SU-DHL-6 (cell line): ENCODE data around the gene CST8.

Experiments
- CTCF ChIP-seq: fragments of 200-600 bp; sonication (generic); IDR thresholded peaks from one replicate; pipeline ENCODE4 v1.5.1; 2017; ENCODE audit warnings: antibody characterized with exemption, mild to moderate bottlenecking, low read length, moderate library complexity; ENCODE audit not compliant: insufficient read depth, poor library complexity, severe bottlenecking
- EZH2phosphoT487 ChIP-seq: fragments of 200-600 bp; sonication (generic), shearing (Covaris generic); conservative IDR thresholded peaks from 2 replicates; pipeline ENCODE4 v1.6.1; 2018; ENCODE audit warnings: mild to moderate bottlenecking, antibody characterized with exemption, low read length, moderate library complexity, mixed read lengths

GRCh38 chr20:23537030-23537429, 46.1 kb downstream of the CST8 start:
- TF ChIP-seq CTCF (no peak), EZH2phosphoT487 (no peak)
